Bladder microvascular endothelial cell (primary cell): ENCODE results near the gene POC5. TPM values are rescaled to one million over a fixed set of nuclear protein-coding genes. Genes with fewer than 3 reads are reported as not detected.

ENCODE experiments used
- total RNA-seq: library from RNA; depleted of rRNA; stranded (reverse); fragments of >200 nt; gene quantifications from 2 replicates; pipeline ENCODE4 v1.2.3, GENCODE V29; 2014

Gene POC5, protein sequence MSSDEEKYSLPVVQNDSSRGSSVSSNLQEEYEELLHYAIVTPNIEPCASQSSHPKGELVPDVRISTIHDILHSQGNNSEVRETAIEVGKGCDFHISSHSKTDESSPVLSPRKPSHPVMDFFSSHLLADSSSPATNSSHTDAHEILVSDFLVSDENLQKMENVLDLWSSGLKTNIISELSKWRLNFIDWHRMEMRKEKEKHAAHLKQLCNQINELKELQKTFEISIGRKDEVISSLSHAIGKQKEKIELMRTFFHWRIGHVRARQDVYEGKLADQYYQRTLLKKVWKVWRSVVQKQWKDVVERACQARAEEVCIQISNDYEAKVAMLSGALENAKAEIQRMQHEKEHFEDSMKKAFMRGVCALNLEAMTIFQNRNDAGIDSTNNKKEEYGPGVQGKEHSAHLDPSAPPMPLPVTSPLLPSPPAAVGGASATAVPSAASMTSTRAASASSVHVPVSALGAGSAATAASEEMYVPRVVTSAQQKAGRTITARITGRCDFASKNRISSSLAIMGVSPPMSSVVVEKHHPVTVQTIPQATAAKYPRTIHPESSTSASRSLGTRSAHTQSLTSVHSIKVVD
- total RNA-seq, result 4.9 and 10.1 TPM in 2 replicates

GRCh38 chr5:75717082-75717922 lies at the start of gene POC5:
TSS of gene POC5 (minus strand) at chr5:75717437. CDS start at chr5:75712937, 4,500 bp downstream.

Other genes with a start within 250 kb of the POC5 start
- gene CERT1, start 205.8 kb downstream of the POC5 start, total RNA-seq, result 22.2 and 57.1 TPM in 2 replicates
- 18.1 and 47.6 TPM in 2 replicates for gene POLK, start 205.5 kb downstream of the POC5 start, total RNA-seq
- 0.32 and 1.3 TPM in 2 replicates for gene ANKDD1B, start 106.0 kb downstream of the POC5 start, total RNA-seq